GM12878 (cell line): ENCODE measurements around the gene IQGAP2. TPM values are rescaled to one million over a fixed set of nuclear protein-coding genes. Genes with fewer than 3 reads are reported as not detected.

Experiments
- ATAC-seq: fragments of 200-7000 bp; cut with Tn5 transposase; 3 replicates; pipeline ENCODE4 v1.9.1; 2020; ENCODE audit warnings: mild to moderate bottlenecking, moderate library complexity
- BruUV-seq: library from RNA; stranded (reverse); fragments of 400-500 nt; replicated peaks from 2 replicates; lab custom pipeline; 2021; lab: Mats Ljungman, UMichigan
- CTCF ChIA-PET: fragments of 300-600 bp; sonication (Branson Sonifier 250); formaldehyde crosslinking; extraction: SDS; loops from one replicate; lab custom pipeline; 2021; ENCODE audit warnings: inconsistent platforms; lab: Yijun Ruan, JAX
- POLR2A ChIA-PET: fragments of 350-600 bp; formaldehyde crosslinking; extraction: SDS; loops from one replicate; lab custom pipeline; 2021; ENCODE audit warnings: inconsistent platforms; lab: Charles Lee
- RAD21 ChIA-PET: fragments of 300-600 bp; sonication (Branson Sonifier 250); formaldehyde crosslinking; loops from one replicate; lab custom pipeline; 2023; ENCODE audit warnings: antibody characterized with exemption; ENCODE audit not compliant: unreplicated experiment; lab: Charles Lee
- SMC1A ChIA-PET: fragments of 300-600 bp; sonication (Branson Sonifier 250); formaldehyde crosslinking; loops from one replicate; lab custom pipeline; 2023; ENCODE audit not compliant: unreplicated experiment, uncharacterized antibody; lab: Charles Lee
- DNase-seq: peaks from one replicate; pipeline ENCODE4 v3.0.0-alpha.2; 2011; ENCODE audit warnings: low read depth, low spot score
- FAIRE-seq: peaks from 3 replicates; lab custom pipeline; 2011; peaks lifted over from hg19 to GRCh38; lab: Jason Lieb, UNC
- H2AFZ ChIP-seq: 2 replicates; pipeline ENCODE4 v1.6.0; 2011; ENCODE audit warnings: low read depth, low read length, control low read depth; ENCODE audit not compliant: control insufficient read depth
- H3K27ac ChIP-seq: 2 replicates; pipeline ENCODE4 v1.5.1; 2011; ENCODE audit warnings: control low read depth; ENCODE audit not compliant: control insufficient read depth, insufficient read depth
- H3K27me3 ChIP-seq, 2 experiments: replicated peaks in 1 of 2; 2 replicates each; pipeline versions ENCODE4 v1.6.0 to v1.6.1; 2011; ENCODE audit warnings: low read length in 1 of 2; ENCODE audit not compliant: control insufficient read depth in 2 of 2, insufficient read depth in 2 of 2
- H3K36me3 ChIP-seq, 2 experiments: 2 replicates each; pipeline ENCODE4 v1.5.1; 2011; ENCODE audit warnings: low read length in 1 of 2; ENCODE audit not compliant: control insufficient read depth in 2 of 2, insufficient read depth in 2 of 2
- H3K4me1 ChIP-seq: 2 replicates; pipeline ENCODE4 v1.6.1; 2011; ENCODE audit warnings: mild to moderate bottlenecking, low read length, moderate library complexity, mixed read lengths; ENCODE audit not compliant: control insufficient read depth, insufficient read depth
- H3K4me2 ChIP-seq: 2 replicates; pipeline ENCODE4 v1.6.0; 2011; ENCODE audit warnings: control low read depth; ENCODE audit not compliant: control insufficient read depth, insufficient read depth
- H3K4me3 ChIP-seq: fragments of 200-600 bp; sonication (generic); 2 replicates; pipeline ENCODE4 v1.5.1; 2016
- H3K79me2 ChIP-seq: 2 replicates; pipeline ENCODE4 v1.6.0; 2011; ENCODE audit warnings: low read length; ENCODE audit not compliant: control insufficient read depth, insufficient read depth
- H3K9ac ChIP-seq: 2 replicates; pipeline ENCODE4 v1.8.0; 2011; ENCODE audit warnings: low read length, control low read depth, mixed read lengths; ENCODE audit not compliant: control insufficient read depth, insufficient read depth
- H3K9me3 ChIP-seq: replicated peaks from 3 replicates; pipeline ENCODE4 v1.5.1; 2011; ENCODE audit warnings: mild to moderate bottlenecking, low read length; ENCODE audit not compliant: control insufficient read depth, insufficient read depth
- H4K20me1 ChIP-seq: 2 replicates; pipeline ENCODE4 v1.6.0; 2011; ENCODE audit not compliant: control insufficient read depth, insufficient read depth
- BMI1 ChIP-seq: fragments of 450-650 bp; IDR thresholded peaks from 2 replicates; pipeline ENCODE4 v1.6.1; 2016; ENCODE audit warnings: mild to moderate bottlenecking, moderate library complexity, borderline replicate concordance
- CBFB ChIP-seq: IDR thresholded peaks from 2 replicates; pipeline ENCODE4 v1.6.1; 2016; ENCODE audit warnings: antibody characterized with exemption, low read depth
- HDAC2 ChIP-seq: fragments of 200-600 bp; sonication (generic); IDR thresholded peaks from 2 replicates; pipeline ENCODE4 v1.6.1; 2017
- LARP7 ChIP-seq: fragments of 450-650 bp; IDR thresholded peaks from 2 replicates; pipeline ENCODE4 v1.6.1; 2017; ENCODE audit warnings: mild to moderate bottlenecking
- NBN ChIP-seq: fragments of 450-650 bp; IDR thresholded peaks from 2 replicates; pipeline ENCODE4 v1.6.1; 2016
- NR2C1 ChIP-seq: fragments of 450-650 bp; IDR thresholded peaks from 2 replicates; pipeline ENCODE4 v1.6.1; 2017; ENCODE audit warnings: antibody characterized with exemption, mild to moderate bottlenecking, moderate library complexity
- RAD51 ChIP-seq: fragments of 450-650 bp; IDR thresholded peaks from 2 replicates; pipeline ENCODE4 v1.6.1; 2016; ENCODE audit warnings: moderate library complexity, mild to moderate bottlenecking, inconsistent platforms
- RFX5 ChIP-seq: IDR thresholded peaks from 2 replicates; pipeline ENCODE4 v1.6.1; 2011; ENCODE audit warnings: low read depth, low read length, improper control_type of control experiment
- SUZ12 ChIP-seq: fragments of 200-600 bp; sonication (generic); IDR thresholded peaks from one replicate; pipeline ENCODE4 v1.6.1; 2018; ENCODE audit warnings: antibody characterized with exemption, mild to moderate bottlenecking; ENCODE audit not compliant: unreplicated experiment
- TCF12 ChIP-seq: IDR thresholded peaks from 2 replicates; pipeline ENCODE4 v1.6.1; 2011; ENCODE audit warnings: low read depth, mild to moderate bottlenecking, low read length
- WRNIP1 ChIP-seq: IDR thresholded peaks from 2 replicates; pipeline ENCODE4 v1.6.1; 2011; ENCODE audit warnings: low read depth, low read length, improper control_type of control experiment, borderline replicate concordance
- ZBTB33 ChIP-seq: fragments of 450-650 bp; IDR thresholded peaks from 2 replicates; pipeline ENCODE4 v1.6.1; 2017; ENCODE audit warnings: mild to moderate bottlenecking
- ZNF24 ChIP-seq: fragments of 450-650 bp; IDR thresholded peaks from 2 replicates; pipeline ENCODE4 v1.6.1; 2017; ENCODE audit warnings: antibody characterized with exemption, mild to moderate bottlenecking
- ZNF384 ChIP-seq: IDR thresholded peaks from 2 replicates; pipeline ENCODE4 v1.6.1; 2012; ENCODE audit warnings: low read depth, mild to moderate bottlenecking, low read length, improper control_type of control experiment, borderline replicate concordance
- WGBS: methylation state at CpG from one replicate; pipeline ENCODE4 v1.1.6; 2016; ENCODE audit warnings: low lambda C conversion rate; ENCODE audit not compliant: insufficient replicate concordance, insufficient coverage; ENCODE audit errors: missing lambda C conversion rate; 5-methylcytosine and 5-hydroxymethylcytosine counted together
- in situ Hi-C: fragments of 300-500 bp; cut with MboI; formaldehyde crosslinking; loops from 9 replicates; pipeline ENCODE4 v1.14.3; 2018; ENCODE audit warnings: mixed read lengths
- intact Hi-C: fragments of 100-400 bp; cut with micrococcal nuclease; formaldehyde crosslinking; loops from one replicate; pipeline ENCODE4 v1.14.2; 2022; ENCODE audit not compliant: unreplicated experiment
- polyA plus RNA-seq, 11 experiments: library from polyadenylated mRNA; depleted of rRNA in 4 of 11; unstranded in 6 of 11; stranded (reverse) in 5 of 11; fragments of >200 nt; fragmentation: Nextera tagmentation in 4 of 11; fragmentation: Illumina TruSeq in 1 of 11; extraction: Ambion mirVana in 4 of 11; extraction: Trizol in 1 of 11; gene quantifications; 1 replicate in 1 of 11; 2 replicates in 10 of 11; pipeline versions ENCODE4 v1.2.1 to v1.2.3, GENCODE V29; 2011 to 2016; ENCODE audit warnings: inconsistent platforms in 2 of 11, missing spikeins in 2 of 11, low read depth in 1 of 11
- total RNA-seq, 4 experiments: library from RNA; depleted of rRNA in 3 of 4; stranded (reverse); fragments of >200 nt in 3 of 4; fragmentation: Illumina TruSeq in 1 of 4; extraction: Trizol in 1 of 4; gene quantifications; 2 replicates each; pipeline versions ENCODE4 v1.2.1 to v1.2.3, GENCODE V29; 2013 to 2021
- TF ChIP-seq, protein P1 (sequence below): IDR thresholded peaks from 2 replicates; pipeline ENCODE4 v1.6.1; 2012; ENCODE audit warnings: low read depth, low read length, improper control_type of control experiment
- TF ChIP-seq, protein P2 (sequence below): fragments of 150-350 bp; IDR thresholded peaks from 2 replicates; pipeline ENCODE4 v1.6.1; 2014; ENCODE audit warnings: mild to moderate bottlenecking, low read depth, low read length
- TF ChIP-seq, protein P3 (sequence below): IDR thresholded peaks from 2 replicates; pipeline ENCODE4 v1.6.1; 2011; ENCODE audit warnings: low read depth, mild to moderate bottlenecking, low read length, moderate library complexity, borderline replicate concordance; ENCODE audit errors: extremely low read depth
- TF ChIP-seq, protein P4 (sequence below): IDR thresholded peaks from 2 replicates; pipeline ENCODE4 v1.6.1; 2012; ENCODE audit warnings: low read depth, low read length, improper control_type of control experiment

Gene IQGAP2
- total and polyA plus RNA-seq, 10 of the 15 experiments (the other 5 are each of a cell fraction or from before 2014, with no cell fraction given): 14.5 to 41.4 (median 21.8) TPM

- H3K4me2 ChIP-seq: no peak overlapping the region
- no peak overlapping the region for H3K9ac ChIP-seq
- no peaks in the 10 kb centered on the region for H3K9me3 ChIP-seq
- ChIA-PET SMC1A (interaction anchor here (0.6 to 1.6 kb wide), 3 partner anchors 16 to 168 kb away, joined by 3 to 4 read pairs (median 4); no protein-coding TSS in a partner anchor), POLR2A (interaction anchor here (0.6 kb wide), 1 partner anchor 72 kb away, joined by 3 read pairs; no protein-coding TSS in a partner anchor), RAD21 (no interaction called here), CTCF (interaction anchor here (0.6 to 1.8 kb wide), 2 partner anchors 26 to 143 kb away, joined by 3 to 6 read pairs; no protein-coding TSS in a partner anchor)
- no peaks in the 10 kb centered on the region for H3K27me3 ChIP-seq
- no peaks in the 10 kb centered on the region for H3K36me3 ChIP-seq
- no peaks in the 10 kb centered on the region for H3K79me2 ChIP-seq
- ATAC-seq: no peak
- no peaks in the 10 kb centered on the region for H3K4me1 ChIP-seq
- DNase-seq: no peak
- intact Hi-C loops (no loop called here), in situ Hi-C loops (no loop called here)
- BruUV-seq: no TSS peak
- TF ChIP-seq CBFB: no peak
- no peak for TF ChIP-seq RAD51
- no peak for TF ChIP-seq ZBTB33
- TF ChIP-seq HDAC2: no peak
- no peak for TF ChIP-seq WRNIP1
- TF ChIP-seq LARP7: no peak
- TF ChIP-seq, protein P1, sequence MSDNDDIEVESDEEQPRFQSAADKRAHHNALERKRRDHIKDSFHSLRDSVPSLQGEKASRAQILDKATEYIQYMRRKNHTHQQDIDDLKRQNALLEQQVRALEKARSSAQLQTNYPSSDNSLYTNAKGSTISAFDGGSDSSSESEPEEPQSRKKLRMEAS: no peak
- no peak for TF ChIP-seq NR2C1
- TF ChIP-seq RFX5: no peak
- TF ChIP-seq BMI1: no peak
- TF ChIP-seq, protein P2, sequence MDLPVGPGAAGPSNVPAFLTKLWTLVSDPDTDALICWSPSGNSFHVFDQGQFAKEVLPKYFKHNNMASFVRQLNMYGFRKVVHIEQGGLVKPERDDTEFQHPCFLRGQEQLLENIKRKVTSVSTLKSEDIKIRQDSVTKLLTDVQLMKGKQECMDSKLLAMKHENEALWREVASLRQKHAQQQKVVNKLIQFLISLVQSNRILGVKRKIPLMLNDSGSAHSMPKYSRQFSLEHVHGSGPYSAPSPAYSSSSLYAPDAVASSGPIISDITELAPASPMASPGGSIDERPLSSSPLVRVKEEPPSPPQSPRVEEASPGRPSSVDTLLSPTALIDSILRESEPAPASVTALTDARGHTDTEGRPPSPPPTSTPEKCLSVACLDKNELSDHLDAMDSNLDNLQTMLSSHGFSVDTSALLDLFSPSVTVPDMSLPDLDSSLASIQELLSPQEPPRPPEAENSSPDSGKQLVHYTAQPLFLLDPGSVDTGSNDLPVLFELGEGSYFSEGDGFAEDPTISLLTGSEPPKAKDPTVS: no peak
- TF ChIP-seq ZNF24: no peak
- TF ChIP-seq SUZ12: no peak
- TF ChIP-seq, protein P3, sequence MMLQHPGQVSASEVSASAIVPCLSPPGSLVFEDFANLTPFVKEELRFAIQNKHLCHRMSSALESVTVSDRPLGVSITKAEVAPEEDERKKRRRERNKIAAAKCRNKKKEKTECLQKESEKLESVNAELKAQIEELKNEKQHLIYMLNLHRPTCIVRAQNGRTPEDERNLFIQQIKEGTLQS: no peak
- no peak for TF ChIP-seq TCF12
- TF ChIP-seq NBN: no peak
- TF ChIP-seq ZNF384: no peak
- TF ChIP-seq, protein P4, sequence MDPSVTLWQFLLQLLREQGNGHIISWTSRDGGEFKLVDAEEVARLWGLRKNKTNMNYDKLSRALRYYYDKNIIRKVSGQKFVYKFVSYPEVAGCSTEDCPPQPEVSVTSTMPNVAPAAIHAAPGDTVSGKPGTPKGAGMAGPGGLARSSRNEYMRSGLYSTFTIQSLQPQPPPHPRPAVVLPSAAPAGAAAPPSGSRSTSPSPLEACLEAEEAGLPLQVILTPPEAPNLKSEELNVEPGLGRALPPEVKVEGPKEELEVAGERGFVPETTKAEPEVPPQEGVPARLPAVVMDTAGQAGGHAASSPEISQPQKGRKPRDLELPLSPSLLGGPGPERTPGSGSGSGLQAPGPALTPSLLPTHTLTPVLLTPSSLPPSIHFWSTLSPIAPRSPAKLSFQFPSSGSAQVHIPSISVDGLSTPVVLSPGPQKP: no peak
- H3K4me3 ChIP-seq: no peak overlapping the region
- no peak for FAIRE-seq
- no peak overlapping the region for H2AFZ ChIP-seq
- no peaks in the 10 kb centered on the region for H4K20me1 ChIP-seq
- 43% methylated on average over 2 of the region's 2 CpGs for WGBS
- H3K27ac ChIP-seq: no peak overlapping the region
These were observed 71.3 kb downstream of the IQGAP2 start for GRCh38 chr5:76474377-76474776.
